Astrocyte of the cerebellum (primary cell): ENCODE measurements around the gene CC2D1A.
"Not testable (repeated sequence)": the region's sequence is repeated elsewhere in the genome, so short reads cannot be mapped to it uniquely, and the experiment has no call there.

Experiments
- DNase-seq: peaks from one replicate; pipeline ENCODE4 v3.0.0-alpha.2; 2011; ENCODE audit warnings: low read depth
- H3K4me3 ChIP-seq: 2 replicates; pipeline ENCODE4 v1.5.1; 2011; ENCODE audit warnings: mild to moderate bottlenecking, low read depth, low read length, moderate library complexity
- CTCF ChIP-seq: IDR thresholded peaks from 2 replicates; pipeline ENCODE4 v1.5.1; 2012; ENCODE audit warnings: low read length, low read depth, moderate library complexity, mild to moderate bottlenecking; ENCODE audit errors: missing control alignments
- in situ Hi-C: cut with HindIII; loops from 2 replicates; pipeline ENCODE4 v1.10.0; 2017; ENCODE audit warnings: low sequenced_read_pairs

Gene CC2D1A

DNA sequence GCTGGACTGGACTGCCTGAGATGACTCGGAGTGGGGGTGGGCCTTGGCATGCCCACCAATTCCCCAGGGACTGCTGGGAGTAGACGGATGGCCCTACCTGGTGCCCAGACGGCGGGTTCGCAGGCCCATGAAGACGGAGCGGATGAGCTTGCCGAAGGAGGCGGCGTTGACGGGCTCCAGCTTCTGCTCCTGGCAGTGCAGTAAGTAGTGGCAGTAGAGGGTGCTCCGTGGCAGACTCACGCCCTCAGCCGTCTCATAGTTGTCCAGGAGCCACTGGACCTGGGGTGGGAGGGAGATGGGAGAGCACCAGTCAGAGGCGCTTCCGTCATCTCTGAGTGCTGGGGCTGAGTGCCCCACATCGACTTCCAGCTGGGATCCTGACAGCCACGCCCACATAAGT is 63.9 kb downstream of the CC2D1A start:
- in situ Hi-C loops = no loop called here
- no peak for DNase-seq
- no peak overlapping the region for H3K4me3 ChIP-seq
- no peak for TF ChIP-seq CTCF

GRCh38 chr19:13971868-13972267 is 65.9 kb downstream of the CC2D1A start:
- in situ Hi-C loops, H3K4me3 ChIP-seq, DNase-seq: not testable (repeated sequence)

- TF ChIP-seq CTCF = no peak
- no peak overlapping the region for H3K4me3 ChIP-seq
- no peak for DNase-seq
- in situ Hi-C loops = no loop called here
Observed at GRCh38 chr19:13972368-13973155, 66.6 kb downstream of the CC2D1A start.

DNA sequence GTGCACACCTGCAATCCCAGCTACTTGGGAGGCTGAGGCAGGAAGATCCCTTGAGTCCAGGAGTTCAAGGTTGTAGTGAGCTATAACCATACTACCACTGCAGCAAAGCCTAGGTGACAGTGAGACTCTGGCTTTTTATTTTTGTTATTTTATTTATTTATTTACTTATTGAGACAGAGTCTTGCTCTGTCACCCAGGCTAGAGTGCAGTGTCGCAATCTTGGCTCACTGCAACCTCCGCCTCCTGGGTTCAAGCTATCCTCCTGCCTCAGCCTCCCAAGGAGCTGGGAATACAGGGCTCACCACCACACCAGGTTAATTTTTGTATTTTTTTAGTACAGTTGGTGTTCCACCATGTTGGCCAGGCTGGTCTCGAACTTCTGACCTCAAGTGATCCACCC is 67.5 kb downstream of the CC2D1A start:
- in situ Hi-C loops, DNase-seq, H3K4me3 ChIP-seq: not testable (repeated sequence)

- H3K4me3 ChIP-seq = no peak overlapping the region
- in situ Hi-C loops = no loop called here
- no peak for DNase-seq
- TF ChIP-seq CTCF = no peak
Observed at GRCh38 chr19:13974073-13974472, 68.1 kb downstream of the CC2D1A start.

GRCh38 chr19:13975870-13976269 is 69.9 kb downstream of the CC2D1A start:
- in situ Hi-C loops = no loop called here
- H3K4me3 ChIP-seq = no peak overlapping the region
- no peak for DNase-seq
- TF ChIP-seq CTCF = no peak

DNA sequence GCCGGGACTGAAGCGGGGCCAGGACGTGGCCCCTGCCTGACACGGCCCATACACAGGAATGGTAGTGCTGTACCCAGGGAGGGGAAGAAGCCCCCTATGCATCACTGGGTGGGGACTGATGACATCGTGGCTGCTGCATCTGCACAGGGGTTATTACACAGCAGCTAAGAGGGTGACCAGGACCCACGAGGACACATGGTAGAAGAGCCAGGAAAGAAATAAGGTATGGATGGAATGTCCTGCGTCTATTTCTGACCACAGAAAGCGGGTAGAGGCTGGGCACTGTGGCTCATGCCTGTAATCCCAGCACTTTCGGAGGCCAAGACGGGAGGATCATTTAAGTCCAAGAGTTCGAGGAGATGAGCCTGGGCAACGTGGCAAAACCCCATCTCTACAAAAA is 70.4 kb downstream of the CC2D1A start:
- TF ChIP-seq CTCF = no peak
- in situ Hi-C loops = no loop called here
- no peak overlapping the region for H3K4me3 ChIP-seq
- no peak for DNase-seq

GRCh38 chr19:13977803-13978202 is 71.8 kb downstream of the CC2D1A start:
- in situ Hi-C loops = no loop called here
- TF ChIP-seq CTCF = no peak
- H3K4me3 ChIP-seq = no peak overlapping the region
- no peak for DNase-seq
